OCI-LY7 (cell line): ENCODE data around the gene MARK4.

Experiments
- EZH2phosphoT487 ChIP-seq: fragments of 200-600 bp; sonication (generic); IDR thresholded peaks from 2 replicates; pipeline ENCODE4 v1.6.1; 2018; ENCODE audit warnings: low read depth, borderline replicate concordance, mild to moderate bottlenecking, mixed run types, antibody characterized with exemption, low read length, moderate library complexity, mixed read lengths
- TF ChIP-seq, protein P1 (sequence below): fragments of 200-600 bp; sonication (generic); conservative IDR thresholded peaks from 2 replicates; pipeline ENCODE4 v1.5.1; 2014; ENCODE audit warnings: mild to moderate bottlenecking, antibody characterized with exemption, low read length, moderate library complexity, mixed read lengths

DNA sequence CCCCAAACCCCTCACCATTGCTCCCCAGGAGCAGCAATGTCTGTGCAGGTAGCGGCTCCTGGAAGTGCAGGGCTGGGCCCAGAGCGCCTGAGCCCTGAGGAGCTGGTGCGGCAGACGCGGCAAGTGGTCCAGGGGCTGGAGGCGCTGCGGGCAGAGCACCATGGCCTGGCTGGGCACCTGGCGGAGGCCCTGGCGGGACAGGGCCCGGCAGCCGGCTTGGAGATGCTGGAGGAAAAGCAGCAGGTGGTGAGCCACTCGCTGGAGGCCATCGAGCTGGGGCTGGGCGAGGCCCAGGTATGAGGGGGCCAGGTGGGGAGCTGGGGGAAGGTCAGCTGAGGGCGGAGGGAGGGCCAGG lies 94.4 kb downstream of the MARK4 start:
- TF ChIP-seq, protein P1, sequence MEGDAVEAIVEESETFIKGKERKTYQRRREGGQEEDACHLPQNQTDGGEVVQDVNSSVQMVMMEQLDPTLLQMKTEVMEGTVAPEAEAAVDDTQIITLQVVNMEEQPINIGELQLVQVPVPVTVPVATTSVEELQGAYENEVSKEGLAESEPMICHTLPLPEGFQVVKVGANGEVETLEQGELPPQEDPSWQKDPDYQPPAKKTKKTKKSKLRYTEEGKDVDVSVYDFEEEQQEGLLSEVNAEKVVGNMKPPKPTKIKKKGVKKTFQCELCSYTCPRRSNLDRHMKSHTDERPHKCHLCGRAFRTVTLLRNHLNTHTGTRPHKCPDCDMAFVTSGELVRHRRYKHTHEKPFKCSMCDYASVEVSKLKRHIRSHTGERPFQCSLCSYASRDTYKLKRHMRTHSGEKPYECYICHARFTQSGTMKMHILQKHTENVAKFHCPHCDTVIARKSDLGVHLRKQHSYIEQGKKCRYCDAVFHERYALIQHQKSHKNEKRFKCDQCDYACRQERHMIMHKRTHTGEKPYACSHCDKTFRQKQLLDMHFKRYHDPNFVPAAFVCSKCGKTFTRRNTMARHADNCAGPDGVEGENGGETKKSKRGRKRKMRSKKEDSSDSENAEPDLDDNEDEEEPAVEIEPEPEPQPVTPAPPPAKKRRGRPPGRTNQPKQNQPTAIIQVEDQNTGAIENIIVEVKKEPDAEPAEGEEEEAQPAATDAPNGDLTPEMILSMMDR: no peak
- no peak for TF ChIP-seq EZH2phosphoT487
